Activated naive CD4-positive, alpha-beta T cell treated with anti-CD3 and anti-CD28 coated beads, Interleukin-2, amount 50 U/mL, for 72 hours (primary cell): Measurements from ENCODE around the gene ABCF3. TPM values are rescaled to one million over a fixed set of nuclear protein-coding genes. Genes with fewer than 3 reads are reported as not detected.
"Not testable (repeated sequence)": the region's sequence is repeated elsewhere in the genome, so short reads cannot be mapped to it uniquely, and the experiment has no call there.

Source experiments
- ATAC-seq, 2 donors: fragments of 150-1000 bp; cut with Tn5 transposase; 2 replicates each; pipeline ENCODE4 v1.10.0; 2021; ENCODE audit warnings: mild to moderate bottlenecking in 2 of 2, moderate library complexity in 2 of 2
- DNase-seq, 2 donors: peaks; one replicate each; pipeline ENCODE4 v3.0.0; 2021 to 2022; ENCODE audit warnings: low spot score in 2 of 2
- H3K27ac Mint-ChIP-seq, 2 donors: one replicate each; pipeline ENCODE4 v1.8.0; 2022; ENCODE audit warnings: mild to moderate bottlenecking in 2 of 2, mixed read lengths in 2 of 2
- H3K36me3 Mint-ChIP-seq, 2 donors: one replicate each; pipeline ENCODE4 v1.8.0; 2022; ENCODE audit warnings: mixed read lengths in 2 of 2
- H3K9me3 Mint-ChIP-seq, 2 donors: one replicate each; pipeline ENCODE4 v1.8.0; 2022; ENCODE audit warnings: mixed read lengths in 2 of 2
- total RNA-seq, 2 donors: library from RNA; stranded (reverse); gene quantifications; one replicate each; pipeline ENCODE4 v1.2.3, GENCODE V29; 2022

The ABCF3 gene
- total RNA-seq, 2 donors from 2014 or later: 76.6 to 81.3 TPM

GRCh38 chr3:184160456-184160855, 25.5 kb upstream of the ABCF3 start:
- Mint-ChIP-seq H3K27ac (no peak overlapping the region), H3K9me3 (no peaks in the 10 kb centered on the region), H3K36me3 (peaks cover 0 to 4% of the 10 kb centered on the region in 2 donors)
- ATAC-seq (peak in 1 of 2 donors; percentile 16), DNase-seq (no peak)

- H3K27ac Mint-ChIP-seq, DNase-seq, H3K36me3 Mint-ChIP-seq, ATAC-seq, H3K9me3 Mint-ChIP-seq: not testable (repeated sequence)
These were observed 23.4 kb upstream of the ABCF3 start for GRCh38 chr3:184162571-184163070.

DNA sequence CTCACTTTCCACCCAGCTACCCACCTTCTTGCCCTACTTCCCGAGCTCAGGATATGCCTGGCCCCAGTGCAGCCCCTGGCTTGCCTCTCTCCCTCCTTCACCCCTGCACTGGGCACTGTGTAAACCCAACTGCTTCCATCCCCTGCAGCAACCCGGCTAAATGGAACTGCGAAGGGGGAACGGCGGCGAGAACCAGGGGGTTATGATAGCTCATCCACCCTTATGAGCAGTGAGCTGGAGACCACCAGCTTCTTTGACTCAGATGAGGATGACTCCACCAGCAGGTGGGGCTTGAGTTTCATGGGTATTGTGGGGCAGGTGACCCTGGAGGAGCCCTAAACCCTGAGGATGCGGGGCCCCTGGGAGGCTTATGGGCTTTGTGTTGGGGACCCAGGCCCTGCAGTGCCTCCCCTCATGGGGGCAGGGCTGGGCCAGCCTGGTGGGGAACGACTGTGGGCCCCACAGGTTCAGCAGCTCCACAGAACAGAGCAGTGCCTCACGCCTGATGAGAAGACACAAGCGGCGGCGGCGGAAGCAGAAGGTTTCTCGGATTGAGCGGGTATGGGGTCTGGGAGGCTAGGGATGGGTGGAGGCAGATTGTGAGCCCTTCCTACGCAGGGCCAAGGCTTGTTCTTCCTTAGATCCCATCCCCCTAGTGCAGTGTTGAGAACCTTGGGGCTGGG, 21.2 kb upstream of the ABCF3 start:
- DNase-seq (no peak), ATAC-seq (no peak)
- Mint-ChIP-seq H3K9me3 (no peaks in the 10 kb centered on the region), H3K36me3 (no peaks in the 10 kb centered on the region), H3K27ac (no peak overlapping the region)

DNA sequence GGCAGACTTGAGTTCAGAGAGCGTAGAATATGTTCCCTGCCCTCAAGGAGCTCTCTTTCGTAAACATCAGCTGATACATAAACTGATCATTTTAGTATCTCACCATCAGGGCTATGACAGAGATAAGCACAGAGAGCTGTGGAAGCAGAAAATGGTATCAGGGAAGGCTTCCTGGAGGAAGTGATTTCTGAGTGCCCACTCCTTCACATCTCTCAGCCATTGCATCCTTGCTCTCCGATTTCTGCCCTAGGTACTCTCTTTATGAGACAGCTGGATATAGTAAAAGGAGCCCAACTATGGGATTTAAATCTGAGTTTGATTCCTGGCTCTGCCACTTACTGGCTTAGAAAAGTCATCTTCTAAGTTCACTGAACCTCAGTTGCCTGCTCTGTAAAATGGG, 20.5 kb upstream of the ABCF3 start:
- no peak for ATAC-seq
- no peak for DNase-seq
- no peaks in the 10 kb centered on the region for H3K9me3 Mint-ChIP-seq
- no peaks in the 10 kb centered on the region for H3K36me3 Mint-ChIP-seq
- no peak overlapping the region for H3K27ac Mint-ChIP-seq

DNA sequence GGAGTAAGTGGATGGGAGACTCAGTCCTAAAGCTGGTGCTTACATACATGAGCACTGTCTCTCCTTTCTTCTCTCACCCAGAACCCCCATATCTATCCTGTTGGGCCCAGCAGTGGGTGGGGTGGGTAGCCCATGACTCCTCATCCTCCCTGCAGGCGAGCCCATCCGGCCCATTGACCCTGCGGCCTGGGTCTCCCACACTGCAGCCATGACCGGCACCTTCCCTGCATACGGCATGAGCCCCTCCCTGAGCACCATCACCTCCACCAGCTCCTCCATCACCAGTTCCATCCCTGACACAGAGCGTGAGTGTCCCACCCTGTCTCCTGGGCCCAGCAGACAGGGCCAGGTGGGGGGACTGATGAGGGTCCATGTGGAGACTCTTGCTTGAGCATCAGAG, 19.3 kb upstream of the ABCF3 start:
- H3K27ac Mint-ChIP-seq: no peak overlapping the region
- no peak for ATAC-seq
- DNase-seq: no peak
- peaks cover 0 to 5% of the 10 kb centered on the region in 2 donors for H3K36me3 Mint-ChIP-seq
- H3K9me3 Mint-ChIP-seq: no peaks in the 10 kb centered on the region

GRCh38 chr3:184167786-184168185, 18.2 kb upstream of the ABCF3 start:
- DNase-seq: no peak
- Mint-ChIP-seq H3K36me3 (peaks cover 0 to 8% of the 10 kb centered on the region in 2 donors), H3K9me3 (no peaks in the 10 kb centered on the region), H3K27ac (no peak overlapping the region)
- ATAC-seq: no peak

DNA sequence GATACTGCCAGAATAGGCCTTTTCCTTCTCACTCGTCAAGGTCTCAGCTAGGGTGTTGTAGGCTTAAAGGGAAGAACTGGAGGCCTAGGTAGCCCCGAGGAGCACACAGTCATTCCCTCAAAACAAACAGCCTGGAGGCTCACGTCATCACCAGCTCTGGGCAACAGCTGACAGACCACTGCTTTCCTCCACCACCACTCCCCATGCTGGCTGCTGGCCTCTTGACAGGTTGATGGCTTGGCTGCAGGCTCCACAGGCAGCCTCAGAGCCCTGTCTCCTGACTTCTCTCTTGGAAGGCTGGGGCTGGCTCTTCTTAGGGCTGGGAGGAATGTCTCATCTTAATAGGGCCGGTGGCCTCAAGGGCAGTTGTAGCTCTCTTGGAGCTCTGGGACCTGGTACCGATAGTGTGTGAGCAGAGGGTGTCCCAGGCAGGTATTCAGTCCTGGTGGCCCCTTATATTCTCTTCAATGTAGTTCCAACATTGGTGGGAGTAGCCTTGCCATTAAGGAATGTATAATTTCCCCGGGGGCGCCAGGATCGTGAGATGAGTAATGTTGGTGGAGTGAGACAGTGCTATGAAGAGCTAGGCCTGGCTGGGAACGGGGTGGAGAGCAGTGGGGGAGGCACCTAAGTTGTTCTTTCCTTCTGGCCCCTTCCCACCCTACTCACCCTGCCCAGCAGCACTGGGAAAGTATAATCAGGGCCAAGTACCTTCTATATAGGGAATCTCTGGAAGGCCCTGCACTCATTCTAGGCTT, 17.5 kb upstream of the ABCF3 start:
- H3K27ac Mint-ChIP-seq: peak overlapping the region in 1 of 2 donors; percentile 83
- ATAC-seq: no peak
- H3K9me3 Mint-ChIP-seq: no peaks in the 10 kb centered on the region
- no peak for DNase-seq
- H3K36me3 Mint-ChIP-seq: peaks cover 0 to 8% of the 10 kb centered on the region in 2 donors

DNA sequence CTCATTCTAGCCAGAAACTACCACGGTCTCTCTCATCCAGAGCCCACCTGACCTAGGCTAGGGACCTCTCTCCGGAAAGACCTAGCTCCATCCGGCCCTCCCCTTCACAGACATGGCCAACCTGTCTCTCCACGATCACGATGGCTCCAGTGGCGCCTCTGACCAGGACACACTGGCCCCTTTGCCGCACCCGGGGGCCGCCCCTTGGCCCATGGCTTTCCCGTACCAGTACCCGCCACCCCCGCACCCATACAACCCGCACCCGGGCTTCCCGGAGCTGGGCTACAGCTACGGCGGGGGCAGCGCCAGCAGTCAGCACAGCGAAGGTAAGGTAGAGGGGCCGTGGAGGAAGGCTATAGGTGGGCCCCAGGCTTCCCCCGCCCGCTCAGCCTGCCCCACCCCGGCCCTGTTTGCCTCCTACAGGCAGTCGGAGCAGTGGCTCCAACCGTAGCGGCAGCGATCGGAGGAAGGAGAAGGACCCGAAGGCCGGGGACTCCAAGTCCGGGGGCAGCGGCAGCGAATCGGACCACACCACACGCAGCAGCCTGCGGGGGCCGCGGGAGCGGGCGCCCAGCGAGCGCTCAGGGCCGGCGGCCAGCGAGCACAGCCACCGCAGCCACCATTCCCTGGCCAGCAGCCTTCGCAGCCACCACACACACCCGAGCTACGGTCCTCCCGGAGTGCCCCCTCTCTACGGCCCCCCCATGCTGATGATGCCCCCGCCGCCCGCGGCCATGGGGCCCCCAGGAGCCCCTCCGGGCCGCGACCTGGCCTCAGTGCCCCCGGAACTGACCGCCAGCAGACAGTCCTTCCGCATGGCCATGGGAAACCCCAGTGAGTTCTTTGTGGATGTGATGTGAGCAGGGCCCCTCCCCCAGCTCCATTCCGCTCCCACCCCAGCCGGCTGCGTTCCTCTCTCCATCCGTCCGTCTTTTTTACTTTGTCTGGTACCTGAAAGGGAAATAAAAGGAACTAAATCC, 15.8 kb upstream of the ABCF3 start:
- H3K9me3 Mint-ChIP-seq: no peaks in the 10 kb centered on the region
- H3K27ac Mint-ChIP-seq: no peak overlapping the region
- ATAC-seq (no peak), DNase-seq (no peak)
- peaks cover 1 to 10% of the 10 kb centered on the region in 2 donors for H3K36me3 Mint-ChIP-seq

DNA sequence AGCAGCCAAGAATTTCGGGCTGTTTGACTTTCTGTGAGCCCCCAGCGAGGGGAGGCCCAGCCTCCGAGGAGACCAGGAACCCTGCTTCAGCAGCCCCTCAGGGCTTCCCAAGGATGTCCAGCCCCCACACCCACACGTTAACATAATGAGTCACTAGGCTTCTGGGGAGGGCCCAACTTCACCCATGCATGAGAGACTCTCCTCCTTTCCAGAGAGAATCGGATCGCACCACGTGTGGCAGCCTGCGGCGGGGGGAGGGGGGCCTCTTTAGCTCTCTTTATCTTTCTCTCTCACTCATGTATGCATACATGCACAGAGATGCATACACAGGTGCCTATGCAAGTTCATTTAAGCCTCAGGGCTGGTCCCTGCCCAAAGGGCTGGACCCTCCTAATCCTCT, 14.4 kb upstream of the ABCF3 start:
- Mint-ChIP-seq H3K36me3 (peaks cover 9 to 17% of the 10 kb centered on the region in 2 donors), H3K27ac (peak overlapping the region; percentile 13 to 91), H3K9me3 (no peaks in the 10 kb centered on the region)
- DNase-seq: no peak
- no peak for ATAC-seq

GRCh38 chr3:184172681-184173373, 13.2 kb upstream of the ABCF3 start:
- Mint-ChIP-seq H3K9me3 (no peaks in the 10 kb centered on the region), H3K36me3 (peaks cover 9 to 17% of the 10 kb centered on the region in 2 donors)

GRCh38 chr3:184173374-184173722, 12.7 kb upstream of the ABCF3 start:
- peak overlapping the region in 1 of 2 donors; percentile 95 for H3K27ac Mint-ChIP-seq
- DNase-seq (no peak), ATAC-seq (no peak)
- no peaks in the 10 kb centered on the region for H3K9me3 Mint-ChIP-seq
- peaks cover 13 to 17% of the 10 kb centered on the region in 2 donors for H3K36me3 Mint-ChIP-seq

More at GRCh38 chr3:184172681-184173373, 13.2 kb upstream of the ABCF3 start:
- DNase-seq: no peak
- no peak for ATAC-seq
- peak overlapping the region in 1 of 2 donors; percentile 95 for H3K27ac Mint-ChIP-seq

DNA sequence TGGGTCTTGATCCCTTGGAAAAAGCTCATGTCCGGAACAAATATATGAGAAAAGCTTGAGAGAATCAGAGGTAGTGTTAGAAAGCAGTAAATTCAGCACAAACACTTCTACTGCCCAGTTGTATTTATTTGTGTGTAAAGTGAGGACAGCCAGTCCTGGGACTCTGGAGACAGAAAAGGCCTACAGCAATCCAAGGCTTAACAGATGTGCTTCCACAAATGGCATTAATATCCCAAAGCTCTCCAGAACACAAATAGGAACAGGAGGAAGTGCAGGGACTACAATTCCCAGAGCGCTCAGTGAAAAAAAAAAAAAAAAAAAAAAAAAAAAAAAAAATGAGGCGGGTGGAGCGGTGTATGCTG, 11.7 kb upstream of the ABCF3 start:
- H3K9me3 Mint-ChIP-seq: no peaks in the 10 kb centered on the region
- peaks cover 17 to 22% of the 10 kb centered on the region in 2 donors for H3K36me3 Mint-ChIP-seq
- DNase-seq (no peak), ATAC-seq (no peak)
- peak overlapping the region; percentile 89 to 95 for H3K27ac Mint-ChIP-seq

DNA sequence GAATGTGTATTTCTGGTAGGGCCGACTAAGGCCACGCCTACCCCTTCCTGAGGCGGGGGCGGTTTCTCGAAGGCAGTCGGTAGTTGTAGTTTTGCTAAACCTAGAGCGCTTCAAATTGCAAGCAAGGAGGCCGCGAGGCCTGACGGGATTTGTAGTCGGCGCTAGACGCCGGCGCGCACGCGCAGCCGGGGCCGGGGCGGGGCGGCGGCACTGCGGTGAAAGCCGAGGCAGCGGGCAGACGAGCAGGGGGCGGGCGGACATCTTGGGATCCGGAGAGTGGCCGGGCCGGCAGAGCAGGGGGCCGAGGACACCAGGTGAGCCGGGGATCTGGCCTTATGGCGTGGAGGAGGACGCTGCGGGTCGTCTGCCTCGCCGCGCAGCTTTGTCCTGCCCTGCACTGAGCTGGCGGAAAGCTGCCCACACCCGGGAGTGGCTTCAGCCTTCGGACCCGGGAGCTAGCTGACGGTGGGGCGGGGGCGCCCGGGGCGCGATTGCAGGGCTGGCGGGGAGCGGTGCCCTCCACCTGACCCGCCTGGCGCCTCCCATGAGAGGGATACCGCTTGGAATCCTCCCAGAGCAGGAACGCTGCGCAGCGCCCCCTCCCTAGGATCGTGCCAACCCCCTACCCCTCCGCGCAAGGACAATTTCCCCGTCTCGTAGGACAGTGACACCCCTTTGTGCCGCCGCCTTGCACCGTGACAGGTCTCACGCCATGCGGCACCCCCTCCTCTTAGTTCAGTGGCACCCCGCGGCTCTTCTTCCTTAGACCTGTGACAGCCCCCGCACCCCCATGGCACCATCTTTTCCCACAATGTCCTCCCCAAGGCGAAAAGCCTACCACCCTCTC, 11.1 kb upstream of the ABCF3 start, which contains the start of gene AP2M1:
TSS of gene AP2M1 (plus strand) at position 210 of the 847 bp plus-strand sequence. CDS start 2,139 bp downstream, outside the sequence.
- Mint-ChIP-seq H3K9me3 (no peaks in the 10 kb centered on the region), H3K36me3 (peaks cover 17 to 27% of the 10 kb centered on the region in 2 donors), H3K27ac (peak within 1 kb of the TSS; percentile 95 to 96)
- ATAC-seq (peak; percentile 95 to 98), DNase-seq (peak; percentile 97 to 99)

GRCh38 chr3:184175506-184175905, 10.5 kb upstream of the ABCF3 start:
- peak overlapping the region; percentile 95 to 96 for H3K27ac Mint-ChIP-seq
- DNase-seq: no peak
- ATAC-seq: no peak
- peaks cover 17 to 27% of the 10 kb centered on the region in 2 donors for H3K36me3 Mint-ChIP-seq
- no peaks in the 10 kb centered on the region for H3K9me3 Mint-ChIP-seq

GRCh38 chr3:184175981-184176376, 10.0 kb upstream of the ABCF3 start:
- Mint-ChIP-seq H3K9me3 (no peaks in the 10 kb centered on the region), H3K27ac (peak overlapping the region; percentile 95 to 96), H3K36me3 (peaks cover 17 to 27% of the 10 kb centered on the region in 2 donors)
- ATAC-seq (no peak), DNase-seq (no peak)
